ACC112 (cell line): Measurements from ENCODE around the gene HSPA1A.

Experiments used
- H2AFZ ChIP-seq: fragments of 200-600 bp; sonication (generic); one replicate; pipeline ENCODE4 v1.6.0; 2017; ENCODE audit warnings: antibody characterized with exemption, low read length; ENCODE audit not compliant: unreplicated experiment
- H3K27ac ChIP-seq: fragments of 200-600 bp; sonication (generic); 2 replicates; pipeline ENCODE4 v1.5.1; 2014; ENCODE audit warnings: low read depth, mild to moderate bottlenecking, antibody characterized with exemption, low read length, moderate library complexity
- H3K27me3 ChIP-seq: fragments of 200-600 bp; sonication (generic); 2 replicates; pipeline ENCODE4 v1.6.1; 2014; ENCODE audit warnings: mild to moderate bottlenecking, antibody characterized with exemption, low read length, moderate library complexity, mixed read lengths; ENCODE audit not compliant: insufficient read depth
- H3K36me3 ChIP-seq: fragments of 200-600 bp; sonication (generic); 2 replicates; pipeline ENCODE4 v1.6.1; 2016; ENCODE audit warnings: mild to moderate bottlenecking, antibody characterized with exemption, low read length, moderate library complexity, mixed read lengths; ENCODE audit not compliant: insufficient read depth
- H3K4me1 ChIP-seq: fragments of 200-600 bp; sonication (generic); one replicate; pipeline ENCODE4 v1.6.1; 2016; ENCODE audit warnings: low read length, mixed read lengths; ENCODE audit not compliant: insufficient read depth, unreplicated experiment, control insufficient read depth
- H3K4me3 ChIP-seq: fragments of 200-600 bp; sonication (generic); 2 replicates; pipeline ENCODE4 v1.5.1; 2014; ENCODE audit warnings: mild to moderate bottlenecking, low read depth, low read length
- H3K79me2 ChIP-seq: fragments of 200-600 bp; sonication (generic); one replicate; pipeline ENCODE4 v1.6.0; 2016; ENCODE audit warnings: low read length; ENCODE audit not compliant: control insufficient read depth, unreplicated experiment, insufficient read depth

The HSPA1A gene

DNA sequence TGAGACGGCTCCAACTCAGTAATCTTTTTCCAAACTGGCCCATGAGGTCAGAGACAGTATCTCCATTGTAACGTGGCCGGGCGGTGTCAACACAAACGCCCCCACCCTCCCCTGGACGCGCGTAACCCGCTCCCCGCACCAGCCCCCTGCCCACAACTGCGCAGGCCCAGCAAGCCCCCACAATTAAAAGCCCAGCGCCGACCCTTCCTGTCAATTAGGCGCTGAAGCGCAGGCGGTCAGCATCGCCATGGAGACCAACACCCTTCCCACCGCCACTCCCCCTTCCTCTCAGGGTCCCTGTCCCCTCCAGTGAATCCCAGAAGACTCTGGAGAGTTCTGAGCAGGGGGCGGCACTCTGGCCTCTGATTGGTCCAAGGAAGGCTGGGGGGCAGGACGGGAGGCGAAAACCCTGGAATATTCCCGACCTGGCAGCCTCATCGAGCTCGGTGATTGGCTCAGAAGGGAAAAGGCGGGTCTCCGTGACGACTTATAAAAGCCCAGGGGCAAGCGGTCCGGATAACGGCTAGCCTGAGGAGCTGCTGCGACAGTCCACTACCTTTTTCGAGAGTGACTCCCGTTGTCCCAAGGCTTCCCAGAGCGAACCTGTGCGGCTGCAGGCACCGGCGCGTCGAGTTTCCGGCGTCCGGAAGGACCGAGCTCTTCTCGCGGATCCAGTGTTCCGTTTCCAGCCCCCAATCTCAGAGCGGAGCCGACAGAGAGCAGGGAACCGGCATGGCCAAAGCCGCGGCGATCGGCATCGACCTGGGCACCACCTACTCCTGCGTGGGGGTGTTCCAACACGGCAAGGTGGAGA is at the start of gene HSPA1A, which contains the start of gene HSPA1L:
Gene HSPA1A, plus strand, starts transcription at position 519 of the 814 bp plus-strand sequence. Its CDS starts 214 bp downstream, at position 733.
Gene HSPA1L, minus strand, starts transcription at position 259 of the 814 bp plus-strand sequence. CDS start 3,311 bp downstream, outside the sequence.
- H3K27me3 ChIP-seq, result no peaks in the 10 kb centered on the region
- H3K4me3 ChIP-seq, result peak within 1 kb of the TSS; percentile 80
- peaks cover 10% of the 10 kb centered on the region for H3K79me2 ChIP-seq
- peaks cover 22% of the 10 kb centered on the region for H3K4me1 ChIP-seq
- peak within 1 kb of the TSS; percentile 84 for H2AFZ ChIP-seq
- peak within 1 kb of the TSS; percentile 91 for H3K27ac ChIP-seq
- no peaks in the 10 kb centered on the region for H3K36me3 ChIP-seq

DNA sequence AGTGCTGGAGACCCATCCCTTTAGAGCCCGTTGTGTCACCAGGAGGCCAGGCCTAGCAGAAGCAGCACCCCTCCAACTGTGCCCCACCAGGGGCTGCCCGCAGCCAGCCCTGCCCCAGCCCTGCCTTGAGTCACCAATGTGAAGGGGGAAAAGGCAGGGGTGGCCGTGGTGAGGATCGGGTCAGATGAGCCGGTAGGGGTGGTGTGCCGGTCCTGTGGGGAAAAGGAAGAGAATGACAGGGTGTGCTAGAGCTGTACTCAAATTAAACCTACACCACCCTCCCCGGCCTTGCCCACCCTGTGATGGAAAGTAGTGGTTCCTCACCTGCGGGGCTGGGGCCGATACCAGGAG is 49.8 kb upstream of the HSPA1A start:
- Histone ChIP-seq H3K79me2 (no peaks in the 10 kb centered on the region), H3K36me3 (no peaks in the 10 kb centered on the region)

DNA sequence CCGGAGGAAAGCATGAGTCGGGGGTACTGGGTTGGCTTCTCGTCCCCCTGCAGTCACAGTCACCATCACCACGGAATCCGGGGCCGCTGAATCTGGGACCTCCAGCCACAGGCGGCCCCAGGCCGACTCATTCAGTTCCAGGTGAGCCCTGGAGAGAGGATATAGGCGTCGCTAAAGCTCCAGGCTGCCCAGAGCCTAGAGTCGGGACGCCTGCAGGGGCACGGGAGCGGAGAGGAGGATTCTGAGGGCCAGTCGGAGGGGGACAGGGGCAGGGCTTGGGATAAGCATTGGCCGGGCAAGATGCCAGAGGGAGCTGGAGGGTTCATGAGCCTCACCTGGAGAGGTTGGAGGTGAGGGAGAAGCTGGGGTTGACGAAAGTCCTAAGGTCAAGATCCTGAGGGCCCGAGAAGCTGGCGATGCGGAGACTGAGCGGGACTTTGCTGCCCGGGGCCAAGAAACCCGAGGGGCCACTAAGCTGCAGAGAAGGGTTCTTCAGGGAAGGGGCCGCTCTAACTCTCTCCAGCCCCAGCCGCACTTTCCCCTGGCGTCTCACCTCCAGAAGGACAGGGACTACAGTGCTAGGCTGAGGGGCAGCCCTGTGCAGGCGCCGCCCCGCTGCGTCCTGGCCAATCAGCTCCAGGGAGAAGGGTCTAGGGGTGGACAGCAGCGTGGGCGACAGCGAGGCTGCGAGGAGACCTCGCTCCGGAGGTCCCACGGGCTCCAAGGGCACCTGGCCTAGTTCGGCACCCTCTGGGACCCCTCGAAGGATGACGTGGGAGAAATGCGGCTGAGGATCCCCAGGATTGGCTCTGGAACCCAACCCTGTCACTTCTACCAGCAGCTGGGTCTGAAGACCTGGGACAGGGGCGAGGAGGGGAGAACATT is 49.2 kb upstream of the HSPA1A start:
- H3K4me3 ChIP-seq, result peak overlapping the region; percentile 34; the same call in 1 of the 2 replicates
- no peaks in the 10 kb centered on the region for H3K36me3 ChIP-seq
- H3K79me2 ChIP-seq, result no peaks in the 10 kb centered on the region
- H3K27me3 ChIP-seq, result no peaks in the 10 kb centered on the region
- H3K27ac ChIP-seq, result no peak overlapping the region
- H3K4me1 ChIP-seq, result peaks cover 6% of the 10 kb centered on the region
- peak overlapping the region; percentile 19 for H2AFZ ChIP-seq

More for the DNA sequence above, 49.8 kb upstream of the HSPA1A start:
- Histone ChIP-seq H3K4me1 (peaks cover 6% of the 10 kb centered on the region), H2AFZ (no peak overlapping the region), H3K27me3 (no peaks in the 10 kb centered on the region), H3K27ac (no peak overlapping the region), H3K4me3 (no peak overlapping the region)

DNA sequence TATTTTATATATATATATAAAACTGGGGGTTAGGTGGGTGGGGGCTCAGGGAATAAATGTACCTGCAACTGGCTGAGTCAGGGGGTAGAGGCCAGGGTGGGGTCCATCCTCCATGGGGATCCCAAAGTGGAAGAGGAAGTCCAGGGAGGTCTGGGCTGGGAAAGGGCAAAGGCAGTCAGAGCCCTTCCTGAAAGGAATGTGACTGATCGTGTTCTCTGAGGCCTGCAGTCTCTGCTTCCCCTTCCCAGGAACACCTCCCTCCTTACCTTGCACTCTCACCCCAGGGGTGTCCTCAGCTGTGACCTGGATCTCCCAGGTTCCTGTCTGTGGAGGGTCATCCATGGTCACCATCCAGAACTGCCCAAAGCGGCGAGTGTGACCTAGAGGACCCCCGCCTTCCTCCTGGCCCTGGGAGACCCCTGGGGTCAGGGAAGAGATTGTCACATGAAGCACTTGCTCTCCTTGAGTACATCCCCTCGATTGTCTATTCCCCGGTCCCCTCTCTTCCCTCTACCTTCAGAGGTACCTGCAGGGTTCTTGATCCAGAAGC is 48.2 kb upstream of the HSPA1A start:
- Histone ChIP-seq H3K79me2 (no peaks in the 10 kb centered on the region), H3K36me3 (no peaks in the 10 kb centered on the region), H3K4me3 (no peak overlapping the region), H3K27me3 (no peaks in the 10 kb centered on the region), H3K4me1 (peaks cover 6% of the 10 kb centered on the region), H3K27ac (no peak overlapping the region), H2AFZ (no peak overlapping the region)

DNA sequence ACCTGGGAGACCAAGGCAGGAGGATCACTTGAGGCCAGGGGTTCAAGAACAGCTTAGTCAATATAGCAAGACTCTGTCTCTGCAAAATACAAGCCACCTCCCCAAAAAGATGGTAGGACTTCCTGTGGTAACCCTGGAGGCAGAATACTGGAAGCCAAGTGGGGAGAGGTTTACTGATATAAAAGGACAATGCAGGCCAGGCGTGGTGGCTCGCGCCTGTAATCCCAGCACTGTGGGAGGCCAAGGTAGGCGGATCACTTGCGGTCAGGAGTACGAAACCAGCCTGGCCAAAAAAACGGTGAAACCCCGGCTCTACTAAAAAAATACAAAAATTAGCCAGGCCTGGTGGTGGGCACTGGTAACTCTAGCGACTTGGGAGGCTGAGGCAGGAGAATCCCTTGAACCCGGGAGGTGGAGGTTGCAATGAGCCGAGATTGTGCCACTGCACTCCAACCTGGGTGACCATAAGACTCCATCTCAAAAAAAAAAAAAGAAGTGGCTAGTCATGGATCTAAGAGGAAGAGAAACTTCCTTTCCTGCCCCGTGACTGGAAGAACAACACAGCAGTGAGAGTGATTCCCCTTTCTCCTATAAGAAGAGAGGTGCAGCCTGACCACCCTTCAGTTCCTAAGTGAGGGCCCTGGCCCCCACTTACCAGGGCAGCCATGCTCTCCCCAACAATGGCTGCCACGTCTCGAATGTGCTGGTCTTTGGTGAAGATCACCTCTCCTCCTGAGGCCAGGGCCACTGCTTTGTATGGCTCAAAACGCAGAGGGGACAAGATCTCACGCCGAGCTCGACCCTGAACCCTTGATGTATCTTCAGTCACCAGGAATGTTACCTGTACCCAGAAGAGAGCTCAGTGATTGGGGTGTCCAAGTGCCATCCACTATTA is 46.7 kb upstream of the HSPA1A start:
- H3K4me3 ChIP-seq, result no peak overlapping the region
- H3K4me1 ChIP-seq, result no peaks in the 10 kb centered on the region
- H3K36me3 ChIP-seq, result no peaks in the 10 kb centered on the region
- no peaks in the 10 kb centered on the region for H3K79me2 ChIP-seq
- no peak overlapping the region for H3K27ac ChIP-seq
- H2AFZ ChIP-seq, result no peak overlapping the region
- H3K27me3 ChIP-seq, result no peaks in the 10 kb centered on the region

DNA sequence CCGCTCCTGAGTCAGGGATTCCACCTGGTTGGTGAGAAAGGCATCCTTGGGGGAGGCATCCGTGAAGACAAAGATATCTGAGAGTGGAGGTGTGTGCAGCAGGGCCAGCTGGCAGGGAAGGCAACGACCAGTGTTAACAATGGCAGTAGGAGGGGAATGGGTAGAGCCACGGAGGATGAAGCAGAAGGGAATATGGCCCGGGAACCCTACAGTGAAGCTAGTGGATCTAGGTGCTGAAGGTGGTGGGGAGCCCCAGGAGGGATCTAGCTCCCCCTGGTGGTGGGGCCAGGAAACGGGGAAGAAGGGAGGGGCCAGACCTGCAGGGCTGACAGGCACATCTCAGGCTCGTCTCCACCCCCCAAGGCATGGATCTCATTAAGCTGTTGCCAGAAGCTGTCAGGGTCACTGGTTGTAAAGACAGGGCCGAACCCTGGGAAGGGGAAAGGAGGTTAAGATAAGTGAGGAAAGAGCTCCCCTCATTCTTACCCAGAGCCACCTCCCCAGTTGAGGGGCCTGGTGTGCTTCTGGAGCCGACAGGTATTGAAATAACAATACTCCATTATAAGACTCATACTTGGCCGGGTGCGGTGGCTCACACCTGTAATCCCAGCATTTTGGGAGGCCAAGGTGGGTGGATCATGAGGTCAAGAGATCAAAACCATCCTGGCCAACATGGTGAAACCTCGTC is 45.5 kb upstream of the HSPA1A start:
- H3K36me3 ChIP-seq, result no peaks in the 10 kb centered on the region
- H3K4me1 ChIP-seq, result no peaks in the 10 kb centered on the region
- H3K79me2 ChIP-seq, result no peaks in the 10 kb centered on the region
- no peak overlapping the region for H2AFZ ChIP-seq
- H3K27me3 ChIP-seq, result no peaks in the 10 kb centered on the region
- no peak overlapping the region for H3K4me3 ChIP-seq
- no peak overlapping the region for H3K27ac ChIP-seq

DNA sequence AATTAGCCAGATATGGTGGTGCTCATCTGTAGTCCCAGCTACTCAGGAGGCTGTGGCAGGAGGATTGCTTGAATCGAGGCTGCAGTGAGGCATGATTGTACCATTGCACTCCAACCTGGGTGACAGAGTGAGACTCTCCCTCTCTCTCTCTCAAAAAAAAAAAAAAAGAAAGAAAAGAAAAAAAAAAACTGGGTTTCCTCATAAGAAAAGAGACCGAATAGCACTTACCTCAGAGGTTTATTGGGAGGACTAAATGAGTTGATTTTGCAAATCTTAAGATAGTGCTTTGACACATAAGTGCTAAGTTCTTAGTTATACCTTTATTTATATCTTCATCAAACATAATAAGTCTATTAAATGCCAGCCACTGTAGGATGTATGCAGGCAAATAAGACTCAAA is 44.5 kb upstream of the HSPA1A start:
- no peaks in the 10 kb centered on the region for H3K36me3 ChIP-seq
- H3K27ac ChIP-seq, result no peak overlapping the region
- H3K4me3 ChIP-seq, result no peak overlapping the region
- H3K27me3 ChIP-seq, result no peaks in the 10 kb centered on the region
- no peak overlapping the region for H2AFZ ChIP-seq
- H3K79me2 ChIP-seq, result no peaks in the 10 kb centered on the region
- no peaks in the 10 kb centered on the region for H3K4me1 ChIP-seq

DNA sequence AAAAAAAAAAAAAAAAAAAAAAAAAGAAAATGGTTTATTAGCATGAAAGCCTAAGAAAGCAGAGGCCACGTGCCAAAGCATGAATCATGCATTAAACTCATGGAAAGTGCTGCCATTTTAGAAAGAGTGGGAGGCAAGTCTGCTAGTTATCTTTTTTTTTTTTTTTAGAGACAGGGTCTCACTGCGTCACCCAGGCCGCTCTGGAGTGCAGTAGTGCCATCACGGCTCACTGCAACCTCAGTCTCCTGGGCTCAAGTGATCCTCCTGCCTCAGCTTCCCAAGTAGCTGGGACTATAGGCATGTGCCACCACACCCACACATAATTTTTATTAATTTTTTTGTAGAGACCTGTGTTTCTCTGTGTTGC is 43.4 kb upstream of the HSPA1A start:
- Histone ChIP-seq H3K4me3 (no peak overlapping the region), H3K4me1 (peaks cover 8% of the 10 kb centered on the region), H2AFZ (no peak overlapping the region), H3K79me2 (no peaks in the 10 kb centered on the region), H3K27ac (no peak overlapping the region), H3K27me3 (no peaks in the 10 kb centered on the region), H3K36me3 (no peaks in the 10 kb centered on the region)

DNA sequence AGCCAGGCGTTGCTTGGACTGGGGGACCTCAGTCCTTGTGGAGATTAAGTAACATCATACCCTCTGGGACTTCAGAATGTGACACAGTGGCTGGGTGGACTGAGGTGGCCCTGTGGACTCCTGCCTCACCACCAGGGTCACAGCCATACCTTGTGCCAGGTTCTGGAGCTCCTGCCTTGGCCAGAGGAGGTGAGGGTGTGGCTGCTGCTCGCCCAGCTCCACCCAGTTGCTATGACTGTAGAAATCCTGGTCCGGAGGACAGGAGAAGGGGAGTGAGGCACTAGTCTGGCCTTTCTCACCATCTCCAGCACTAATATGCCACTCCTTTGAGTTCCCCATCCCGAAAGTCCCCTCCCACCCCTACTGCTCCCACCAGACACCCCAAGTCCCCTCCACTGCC is 40.2 kb upstream of the HSPA1A start:
- no peak overlapping the region for H3K4me3 ChIP-seq
- H3K27ac ChIP-seq, result no peak overlapping the region
- peaks cover 16% of the 10 kb centered on the region for H3K4me1 ChIP-seq

More for the DNA sequence above, 40.2 kb upstream of the HSPA1A start:
- H3K36me3 ChIP-seq, result no peaks in the 10 kb centered on the region
- no peak overlapping the region for H2AFZ ChIP-seq
- no peaks in the 10 kb centered on the region for H3K79me2 ChIP-seq
- H3K27me3 ChIP-seq, result no peaks in the 10 kb centered on the region
